Activated CD4-positive, alpha-beta T cell treated with anti-CD3 and anti-CD28 coated beads, Interleukin-2, Interleukin-4, amounts not matched to agents 100 ng/mL and 50 ng/mL, durations not matched to agents 16 hours and 8 hours (primary cell): Measurements from ENCODE around the gene RSPO1.

Source experiments
- DNase-seq: peaks from one replicate; pipeline ENCODE4 v3.0.0-alpha.2; 2020; ENCODE audit warnings: low spot score

Gene RSPO1

GRCh38 chr1:37656881-37657280 is 22.2 kb upstream of the RSPO1 start:
- no peak for DNase-seq

GRCh38 chr1:37656026-37656425 is 21.3 kb upstream of the RSPO1 start:
- no peak for DNase-seq

DNA sequence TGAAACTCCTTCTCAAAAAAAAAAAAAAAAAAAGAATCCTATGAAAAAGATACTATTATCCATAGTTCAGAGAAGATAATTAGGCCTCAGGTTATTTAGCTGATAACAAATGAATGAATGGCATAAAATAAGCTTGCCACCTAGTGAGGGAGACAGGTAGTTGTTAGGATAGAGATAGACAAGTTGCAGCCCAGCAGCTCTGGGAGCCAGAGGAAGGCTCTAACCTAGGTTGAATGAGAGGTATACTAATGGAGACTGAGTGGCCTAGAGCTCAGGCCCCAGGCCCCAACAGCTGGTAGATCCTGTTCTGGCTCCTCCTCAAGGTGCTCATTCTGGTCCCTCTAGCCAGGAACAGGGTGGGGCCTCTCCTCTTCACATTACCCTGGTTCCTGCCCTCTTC is 20.6 kb upstream of the RSPO1 start:
- DNase-seq = no peak

- DNase-seq = no peak
Observed at GRCh38 chr1:37653906-37654305, 19.2 kb upstream of the RSPO1 start.

DNA sequence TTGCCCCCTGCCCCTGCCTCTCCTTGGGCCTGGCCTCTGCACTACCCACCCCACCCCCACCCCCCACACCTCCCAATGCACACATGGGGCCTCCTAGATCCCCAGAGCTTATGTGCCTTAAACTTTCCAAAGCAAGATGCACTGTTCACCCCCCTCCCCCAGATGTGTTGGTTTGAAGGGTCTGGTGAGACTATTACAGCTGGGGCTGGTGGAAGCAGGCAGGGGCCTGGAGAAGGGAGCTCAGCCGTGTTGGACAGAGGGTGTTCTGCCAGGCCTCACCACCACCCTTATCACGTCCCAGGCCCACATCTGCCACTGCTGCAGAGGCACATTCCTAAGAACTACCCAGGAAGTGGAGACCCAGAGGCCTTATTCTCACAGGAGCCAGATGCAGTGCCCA is 18.3 kb upstream of the RSPO1 start:
- DNase-seq = no peak

GRCh38 chr1:37651803-37652202 is 17.1 kb upstream of the RSPO1 start:
- no peak for DNase-seq

GRCh38 chr1:37650721-37651120 is 16.0 kb upstream of the RSPO1 start:
- DNase-seq = no peak

- DNase-seq = no peak
Observed at GRCh38 chr1:37650173-37650572, 15.5 kb upstream of the RSPO1 start.

GRCh38 chr1:37647281-37647680 is 12.6 kb upstream of the RSPO1 start:
- DNase-seq = no peak

- DNase-seq = no peak
Observed at GRCh38 chr1:37641059-37641458, 6.4 kb upstream of the RSPO1 start.

DNA sequence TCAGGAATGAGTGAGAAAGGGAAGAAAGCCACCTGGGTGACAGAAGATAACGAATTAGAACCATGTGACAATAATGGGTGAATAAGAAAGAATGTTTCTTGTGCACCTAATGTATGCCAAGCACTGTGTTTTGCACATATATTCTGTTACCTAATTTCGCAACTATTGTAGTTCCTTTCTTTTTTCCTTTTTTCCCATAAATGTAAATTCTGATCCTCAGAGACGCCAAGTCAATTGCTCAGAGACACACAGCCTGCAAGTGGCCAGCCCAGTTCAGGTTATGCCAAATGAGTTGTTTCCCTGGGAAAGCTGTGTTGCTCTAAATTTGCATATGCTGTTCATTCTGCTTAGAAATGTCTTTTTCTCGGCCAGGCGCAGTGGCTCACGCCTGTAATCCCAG is 1.7 kb upstream of the RSPO1 start:
- DNase-seq = no peak

DNA sequence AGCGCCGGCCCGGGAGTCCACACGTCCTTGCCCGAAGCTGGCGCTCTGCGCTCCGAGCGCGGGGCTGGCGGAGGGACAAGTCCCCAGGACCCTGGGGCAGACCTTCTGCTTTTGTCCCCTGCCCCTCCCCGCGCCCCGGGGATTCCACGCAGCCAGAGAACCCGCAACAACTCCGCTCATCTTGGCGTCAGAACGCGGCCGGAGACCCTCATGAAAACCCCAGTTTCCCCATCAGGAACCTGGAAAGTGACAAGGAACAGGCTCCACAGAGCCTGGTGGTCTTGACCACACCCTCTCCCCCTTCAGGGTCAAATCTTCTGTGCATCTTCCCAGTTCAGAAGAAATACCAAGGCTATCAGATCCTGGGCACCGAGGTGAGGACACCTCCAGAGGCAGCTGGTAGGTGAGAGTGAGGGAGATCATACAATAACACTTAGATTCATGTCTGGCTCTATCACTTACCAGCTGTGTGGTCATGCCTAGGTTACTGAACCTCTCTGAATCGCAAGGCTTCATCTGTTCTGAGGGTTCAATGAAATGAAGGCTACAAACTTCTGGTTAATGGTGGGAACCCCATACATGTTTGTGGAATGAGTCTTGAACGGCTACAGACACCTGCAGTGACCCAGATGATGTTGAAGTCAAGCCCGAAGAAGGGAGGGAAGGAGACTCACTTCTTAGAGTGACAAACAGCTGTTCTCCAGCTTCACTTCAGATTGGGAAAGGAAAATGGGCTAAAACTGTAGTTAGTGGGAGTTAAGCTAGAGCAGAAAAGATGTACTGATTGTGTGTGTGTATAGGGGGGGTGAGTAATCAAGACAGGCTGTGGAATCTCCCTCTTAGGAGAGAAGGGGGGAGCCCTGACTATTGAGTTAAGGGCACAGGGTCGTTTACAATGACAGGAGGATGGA is 555 bp upstream of the RSPO1 start:
- DNase-seq = no peak

DNA sequence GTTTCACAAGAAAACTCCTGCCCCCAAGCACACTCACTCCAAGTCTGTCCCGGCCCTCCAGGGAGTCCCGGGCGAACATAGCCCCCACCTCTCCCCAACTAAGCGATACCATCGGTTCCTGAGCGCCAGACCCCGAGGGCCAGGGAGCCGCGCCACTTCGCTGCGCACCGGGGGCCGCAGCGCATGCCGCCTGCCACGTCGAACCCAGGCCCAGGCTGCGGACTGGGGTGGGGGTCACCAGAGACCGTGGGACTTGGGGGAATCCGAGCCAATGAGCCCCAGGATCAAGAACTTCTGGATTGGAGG is 801 bp downstream of the RSPO1 start:
- no peak for DNase-seq

GRCh38 chr1:37633040-37633937 is 1.4 kb downstream of the RSPO1 start:
- no peak for DNase-seq

DNA sequence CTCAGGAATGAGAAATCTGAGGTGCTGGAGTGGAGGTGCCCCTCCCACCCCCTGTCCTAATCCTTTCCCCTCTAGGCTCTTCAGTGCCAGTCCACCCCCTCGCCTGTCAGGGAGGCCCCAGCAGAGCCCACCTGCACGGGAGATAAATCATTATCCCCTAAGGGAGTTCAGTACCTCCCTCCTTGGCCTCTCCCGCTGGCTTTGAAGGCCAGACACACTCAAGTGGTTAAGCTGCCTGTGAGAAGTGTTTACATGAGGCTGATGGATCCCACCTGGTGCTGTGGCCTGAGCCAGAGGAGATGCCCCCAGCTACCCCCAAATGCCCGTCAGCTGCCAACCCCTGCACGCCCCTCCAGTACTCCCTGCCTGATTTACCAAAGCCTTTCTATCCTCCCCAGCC is 3.7 kb downstream of the RSPO1 start:
- no peak for DNase-seq

DNA sequence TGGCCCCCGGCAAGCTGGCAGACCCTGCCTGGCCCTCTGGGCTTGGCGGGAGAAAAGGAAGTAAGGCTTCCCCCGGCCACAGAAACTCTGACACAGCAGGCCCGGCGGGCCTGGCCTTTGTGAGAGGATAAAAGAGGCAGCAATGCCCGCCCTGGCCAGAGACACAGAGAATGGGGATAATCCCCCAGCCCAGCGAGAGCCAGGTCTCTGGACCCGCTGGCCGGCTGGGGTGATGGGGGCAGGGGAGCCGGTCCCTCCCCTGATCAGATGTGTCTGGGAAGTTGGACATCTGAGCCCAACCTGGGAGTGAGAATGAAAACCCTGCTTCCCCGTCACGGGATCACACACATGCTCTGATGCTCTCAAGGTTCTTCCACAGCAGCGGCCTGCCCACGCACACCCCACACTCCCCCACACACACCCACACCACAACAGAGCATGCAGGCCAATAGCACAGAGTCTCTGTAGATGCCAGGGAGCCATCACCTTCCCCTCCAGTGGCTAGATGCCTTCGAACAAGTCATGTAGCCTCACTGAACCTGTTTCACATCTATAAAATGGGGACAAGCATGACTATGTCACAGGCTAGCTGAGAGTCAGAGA is 4.2 kb downstream of the RSPO1 start:
- no peak for DNase-seq

DNA sequence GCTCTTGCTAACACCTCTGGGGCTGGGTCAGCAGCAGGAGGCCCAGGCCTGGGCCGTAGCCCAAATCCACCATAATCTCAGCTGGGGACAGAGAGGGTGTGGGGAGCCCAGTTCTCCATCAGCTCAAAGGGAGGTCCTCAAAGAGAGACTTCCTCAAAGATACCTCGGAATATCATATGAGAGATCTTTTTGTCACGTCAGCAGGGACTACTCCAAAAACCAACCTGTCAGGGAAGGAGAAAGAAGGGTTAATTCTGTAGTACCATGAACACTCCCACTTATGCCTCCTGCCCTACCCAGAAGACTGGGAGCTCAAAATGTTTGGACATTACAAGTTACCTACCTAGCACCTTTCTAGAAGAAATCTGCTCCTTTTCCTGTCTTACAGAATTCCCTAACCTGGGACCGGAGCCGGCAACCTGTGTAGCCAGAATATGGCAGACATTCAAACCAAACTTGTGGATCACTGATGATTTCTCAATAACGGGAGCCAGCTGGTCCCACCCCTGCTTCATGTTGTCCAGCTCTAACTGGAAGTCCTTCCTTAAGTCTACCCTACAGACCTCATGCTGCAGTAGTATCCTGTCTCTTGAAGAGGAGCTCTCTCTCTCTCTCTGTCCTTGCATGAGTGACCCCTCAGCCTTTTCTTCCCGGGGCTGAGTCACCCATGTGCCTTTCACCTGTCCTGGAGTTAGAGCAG is 4.8 kb downstream of the RSPO1 start:
- DNase-seq = no peak

DNA sequence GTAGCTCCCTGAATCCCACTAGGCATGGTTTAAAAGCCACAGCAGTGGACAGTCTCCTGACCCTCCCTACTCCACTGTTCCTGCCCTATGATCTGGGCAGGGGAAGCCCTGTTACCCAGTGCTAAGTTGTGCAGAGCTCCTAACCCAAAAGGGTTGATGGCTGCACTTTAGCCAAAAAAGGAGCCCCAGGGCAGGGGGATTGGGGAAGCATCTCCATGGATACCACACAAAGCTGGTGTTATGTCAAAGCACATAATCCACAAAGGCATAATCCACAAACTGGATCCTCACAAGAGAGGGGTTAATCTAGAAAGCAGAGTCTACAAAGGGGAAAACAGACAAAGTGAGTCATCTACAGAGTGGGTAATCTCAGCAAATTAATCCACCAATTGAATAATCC is 5.7 kb downstream of the RSPO1 start:
- no peak for DNase-seq

DNA sequence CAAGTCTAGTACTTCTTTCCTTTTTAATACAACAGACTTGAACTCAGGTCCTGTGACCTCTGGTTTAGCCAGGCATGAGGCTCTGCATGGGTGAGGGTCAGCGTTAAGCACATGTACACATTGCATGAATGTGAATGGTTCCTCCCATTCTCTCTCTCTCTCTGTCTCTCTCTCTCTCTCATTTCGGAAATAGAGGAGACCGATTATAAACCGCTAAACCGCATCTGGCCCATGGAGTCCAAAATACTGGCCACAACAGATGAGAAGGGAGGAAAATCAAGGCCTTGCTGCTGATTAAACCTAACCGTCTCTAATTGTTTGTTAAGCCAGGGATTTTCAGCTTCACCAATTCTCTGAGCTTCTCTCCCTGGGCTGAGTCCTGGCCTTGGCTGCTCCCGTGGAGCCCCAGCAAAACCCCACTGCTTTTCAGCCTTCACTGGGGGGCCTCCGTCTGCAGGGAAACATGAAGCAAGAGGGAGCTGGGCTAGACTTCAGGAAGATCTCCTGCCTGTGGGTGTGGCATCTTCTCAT is 6.6 kb downstream of the RSPO1 start:
- DNase-seq = no peak

- no peak for DNase-seq
Observed at GRCh38 chr1:37622131-37622530, 12.6 kb downstream of the RSPO1 start.

DNA sequence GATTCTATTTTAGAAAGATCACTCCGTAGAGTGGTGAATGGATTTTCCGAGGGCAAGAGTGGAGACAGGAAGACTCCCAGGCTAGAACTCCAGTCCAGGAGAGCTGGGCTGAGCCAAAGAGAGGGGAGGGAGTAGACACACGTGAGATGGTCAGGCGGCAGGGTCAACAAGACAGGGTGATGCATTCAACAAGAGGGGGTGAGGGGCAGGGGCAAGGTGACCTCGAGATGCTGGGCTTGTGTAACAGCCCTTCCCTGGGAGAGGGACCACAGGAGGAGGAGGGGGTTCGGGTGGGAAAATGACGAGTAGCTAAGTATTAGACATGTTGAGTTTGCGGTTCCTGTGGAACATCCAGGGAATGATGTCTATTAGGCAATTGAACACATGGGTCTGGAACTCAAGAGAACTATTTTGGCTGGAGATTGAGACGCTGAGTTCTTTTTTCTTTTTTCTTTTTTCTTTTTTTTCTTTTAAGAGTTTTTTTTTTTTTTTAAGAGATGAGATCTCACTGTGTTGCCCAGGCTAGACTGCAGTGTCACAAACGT is 13.3 kb downstream of the RSPO1 start:
- DNase-seq = no peak

DNA sequence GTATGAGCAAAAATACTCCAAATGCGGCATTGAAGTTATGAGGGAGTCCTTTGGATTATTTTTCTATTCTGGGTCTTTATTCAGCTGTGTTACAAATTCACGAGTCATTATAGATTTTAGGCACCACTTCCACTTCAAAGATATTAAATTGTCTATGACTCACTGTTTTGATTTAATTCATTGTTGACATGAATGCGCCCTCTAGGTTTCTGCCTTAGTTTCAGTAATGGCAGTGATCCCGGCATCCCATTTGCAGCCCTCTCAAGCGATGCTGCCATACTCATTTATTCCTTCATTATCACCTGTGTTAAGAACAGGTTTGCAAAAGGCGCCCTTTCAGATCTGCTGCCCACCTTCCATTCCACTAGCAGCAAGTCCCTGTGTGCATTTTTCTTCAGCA is 14.0 kb downstream of the RSPO1 start:
- DNase-seq = no peak
